ENCODE results near the gene B4GALNT4.

DNA sequence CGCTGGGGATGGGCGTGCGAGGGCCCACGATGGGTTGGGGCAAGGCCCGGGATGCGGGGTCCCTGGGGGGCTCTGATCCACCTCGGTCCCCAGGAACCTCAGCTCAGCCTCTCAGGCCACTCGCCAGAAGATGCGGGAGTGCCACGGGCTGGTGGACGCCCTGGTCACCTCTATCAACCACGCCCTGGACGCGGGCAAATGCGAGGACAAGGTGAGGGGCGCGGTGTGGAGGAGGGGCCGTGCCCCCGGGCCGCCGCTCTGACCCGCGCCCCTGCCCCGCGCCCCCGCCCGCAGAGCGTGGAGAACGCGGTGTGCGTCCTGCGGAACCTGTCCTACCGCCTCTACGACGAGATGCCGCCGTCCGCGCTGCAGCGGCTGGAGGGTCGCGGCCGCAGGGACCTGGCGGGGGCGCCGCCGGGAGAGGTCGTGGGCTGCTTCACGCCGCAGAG lies 31.0 kb downstream of the B4GALNT4 start:
- TF ChIP-seq TAF1 (IDR thresholded peaks at IDR 0.05; ENCODE audit: low read depth, low read length): no peak
- TF ChIP-seq POLR2A (IDR thresholded peaks at IDR 0.05; ENCODE audit: low read depth, low read length): no peak
- TF ChIP-seq POLR2AphosphoS5 (IDR thresholded peaks at IDR 0.05; ENCODE audit: low read depth, low read length): no peak
- TF ChIP-seq POU2F2 (IDR thresholded peaks at IDR 0.05; ENCODE audit: low read depth, low read length): no peak
- TF ChIP-seq PAX5 (IDR thresholded peaks at IDR 0.05; ENCODE audit: insufficient read depth, low read length, severe bottlenecking): no peak
